Measurements from ENCODE around the gene AFAP1. TPM values are rescaled to one million over a fixed set of nuclear protein-coding genes. Genes with fewer than 3 reads are reported as not detected.

Gene AFAP1
- total and polyA plus RNA-seq, 12 donors, result 2.9 to 8.9 (median 5.8) TPM

DNA sequence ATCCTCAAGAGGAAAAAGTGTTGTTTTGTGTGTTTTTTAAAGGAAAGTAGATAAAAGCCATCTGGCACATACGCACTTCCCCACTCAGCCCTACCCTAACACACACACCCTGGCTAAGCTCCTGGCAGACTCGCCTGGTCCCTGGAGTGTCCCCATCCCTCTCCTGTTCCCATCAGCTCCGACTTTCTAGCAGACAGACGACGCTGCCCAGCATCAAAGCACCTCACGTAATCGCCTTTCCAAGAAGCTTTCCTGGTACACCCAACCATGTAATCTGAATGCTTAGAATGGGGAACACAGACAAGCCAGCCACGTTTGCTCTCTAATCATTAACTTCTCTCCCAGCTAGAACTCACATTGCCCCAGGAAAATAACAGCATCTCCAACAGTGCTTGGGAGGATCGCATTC lies 116.2 kb downstream of the AFAP1 start:
- DNase-seq (peak; percentile 74 to 88), ATAC-seq (peak; percentile 81 to 91 (median 85))
- Histone ChIP-seq H3K9me3 (no peaks in the 10 kb centered on the region), H3K4me3 (peak overlapping the region in 1 of 10 donors; percentile 9), H3K4me1 (peaks cover 4 to 68% (median 37%) of the 10 kb centered on the region in 9 donors), H3K36me3 (peaks cover 0 to 16% (median 0%) of the 10 kb centered on the region in 9 donors), H3K27ac (peak overlapping the region; percentile 30 to 94 (median 82)), H3K27me3 (no peaks in the 10 kb centered on the region)
- 46 to 60% methylated on average over 9 of the region's 9 CpGs for WGBS, 2 donors
- TF ChIP-seq, protein P1, sequence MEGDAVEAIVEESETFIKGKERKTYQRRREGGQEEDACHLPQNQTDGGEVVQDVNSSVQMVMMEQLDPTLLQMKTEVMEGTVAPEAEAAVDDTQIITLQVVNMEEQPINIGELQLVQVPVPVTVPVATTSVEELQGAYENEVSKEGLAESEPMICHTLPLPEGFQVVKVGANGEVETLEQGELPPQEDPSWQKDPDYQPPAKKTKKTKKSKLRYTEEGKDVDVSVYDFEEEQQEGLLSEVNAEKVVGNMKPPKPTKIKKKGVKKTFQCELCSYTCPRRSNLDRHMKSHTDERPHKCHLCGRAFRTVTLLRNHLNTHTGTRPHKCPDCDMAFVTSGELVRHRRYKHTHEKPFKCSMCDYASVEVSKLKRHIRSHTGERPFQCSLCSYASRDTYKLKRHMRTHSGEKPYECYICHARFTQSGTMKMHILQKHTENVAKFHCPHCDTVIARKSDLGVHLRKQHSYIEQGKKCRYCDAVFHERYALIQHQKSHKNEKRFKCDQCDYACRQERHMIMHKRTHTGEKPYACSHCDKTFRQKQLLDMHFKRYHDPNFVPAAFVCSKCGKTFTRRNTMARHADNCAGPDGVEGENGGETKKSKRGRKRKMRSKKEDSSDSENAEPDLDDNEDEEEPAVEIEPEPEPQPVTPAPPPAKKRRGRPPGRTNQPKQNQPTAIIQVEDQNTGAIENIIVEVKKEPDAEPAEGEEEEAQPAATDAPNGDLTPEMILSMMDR (IDR thresholded peaks at IDR 0.05), result no peak
- intact Hi-C loops (cut with DNase I), result no loop called here

DNA sequence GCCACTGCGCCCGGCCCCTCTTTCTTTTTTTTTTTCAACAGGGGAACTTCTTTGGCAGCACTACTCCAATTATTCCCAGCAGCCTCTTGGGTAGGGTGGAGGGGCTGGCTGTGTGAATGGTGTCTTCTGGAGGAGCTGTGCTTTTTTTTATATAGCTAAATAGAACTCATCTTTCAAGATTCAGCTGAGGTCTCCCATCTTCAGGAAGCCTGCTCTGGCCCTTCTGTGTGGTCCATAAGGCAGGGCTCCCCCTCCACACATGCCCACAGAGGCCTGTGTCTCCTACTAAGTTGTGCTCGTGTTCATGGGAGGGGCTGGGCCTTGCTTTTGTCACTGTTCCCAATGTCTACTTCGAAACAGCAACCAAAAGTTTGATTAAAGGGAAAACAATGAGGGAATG lies 116.8 kb downstream of the AFAP1 start:
- no peaks in the 10 kb centered on the region for H3K27me3 ChIP-seq
- TF ChIP-seq, protein P1 (IDR thresholded peaks at IDR 0.05), result no peak
- ATAC-seq (peak; percentile 20 to 66 (median 52)), DNase-seq (peak in 1 of 2 donors; percentile 50)
- H3K4me3 ChIP-seq, result no peak overlapping the region
- no peaks in the 10 kb centered on the region for H3K9me3 ChIP-seq
- H3K27ac ChIP-seq, result peak overlapping the region; percentile 30 to 94 (median 82)
- H3K36me3 ChIP-seq, result peaks cover 0 to 22% (median 0%) of the 10 kb centered on the region in 9 donors
- intact Hi-C loops (cut with DNase I), result no loop called here
- 56 to 62% methylated on average over 4 of the region's 4 CpGs for WGBS, 2 donors
- H3K4me1 ChIP-seq, result peaks cover 4 to 68% (median 36%) of the 10 kb centered on the region in 9 donors

DNA sequence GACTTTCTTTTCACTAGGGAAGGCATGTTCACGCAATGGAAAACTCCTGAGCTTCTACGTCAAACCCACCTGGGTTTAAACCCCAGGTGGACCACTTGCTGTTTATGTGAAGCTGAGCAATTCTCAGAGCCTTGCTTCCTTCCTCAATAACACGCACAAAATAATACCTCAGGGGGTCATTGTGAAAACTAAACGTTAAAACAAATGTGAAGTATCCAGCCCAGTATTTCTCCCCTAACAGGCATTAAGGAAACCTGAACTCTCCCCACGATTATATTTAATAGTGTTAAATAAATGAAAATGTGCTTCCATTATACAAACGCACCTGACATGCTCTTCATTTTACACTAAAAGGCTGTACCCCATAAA lies 117.5 kb downstream of the AFAP1 start:
- TF ChIP-seq, protein P1 (IDR thresholded peaks at IDR 0.05), result no peak
- H3K9me3 ChIP-seq, result no peaks in the 10 kb centered on the region
- H3K4me1 ChIP-seq, result peaks cover 4 to 66% (median 29%) of the 10 kb centered on the region in 9 donors
- peak overlapping the region in 9 of 10 donors; percentile 11 to 94 (median 82) for H3K27ac ChIP-seq
- ATAC-seq, result no peak
- WGBS, 2 donors, result 63 to 66% methylated on average over 6 of the region's 6 CpGs
- no peaks in the 10 kb centered on the region for H3K27me3 ChIP-seq
- no peak overlapping the region for H3K4me3 ChIP-seq
- H3K36me3 ChIP-seq, result peaks cover 0 to 28% (median 0%) of the 10 kb centered on the region in 9 donors
- no peak for DNase-seq
- intact Hi-C loops (cut with DNase I), result no loop called here

DNA sequence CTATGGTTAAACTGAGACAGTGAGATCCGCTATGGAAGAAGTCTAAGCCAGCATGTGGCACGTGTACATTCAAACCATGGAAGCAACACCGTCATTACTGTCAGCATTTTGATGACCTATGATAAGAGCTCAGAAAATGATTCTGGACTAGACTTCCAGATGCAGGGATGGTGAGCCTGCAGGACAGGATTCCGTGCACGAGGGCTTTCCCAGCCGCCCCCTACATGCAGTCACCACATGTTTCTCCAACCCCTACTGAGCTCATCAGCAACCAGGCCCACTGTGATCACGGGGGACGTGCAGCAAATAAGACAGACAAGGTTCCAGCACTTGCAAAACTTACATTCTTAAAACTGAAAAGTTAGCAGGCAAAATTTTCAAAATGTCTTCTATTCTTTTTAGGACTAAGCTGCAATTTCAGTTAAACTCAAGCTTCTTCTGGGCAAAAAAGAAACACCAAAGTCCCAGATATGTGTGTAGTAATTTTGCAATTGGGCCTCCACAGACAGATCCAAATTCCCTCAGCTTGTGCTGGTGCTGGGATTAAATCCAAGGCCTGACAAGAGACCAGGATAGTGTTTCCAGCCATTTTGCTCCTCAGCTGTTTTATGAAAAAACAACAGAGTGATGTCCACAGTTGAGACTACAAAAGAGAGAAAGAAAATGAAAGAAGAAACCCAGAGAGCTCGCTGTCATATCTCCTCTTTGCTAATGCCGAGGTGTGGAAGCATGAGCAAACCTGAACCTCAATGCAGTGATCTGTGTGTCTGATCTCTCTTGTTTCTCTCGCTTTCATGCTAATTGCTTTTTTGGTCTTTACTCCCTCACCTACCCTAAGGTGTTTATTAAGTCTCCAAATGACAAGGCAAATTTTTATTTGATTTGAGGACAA lies 118.2 kb downstream of the AFAP1 start:
- H3K36me3 ChIP-seq, result peaks cover 0 to 28% (median 0%) of the 10 kb centered on the region in 9 donors
- TF ChIP-seq, protein P1 (IDR thresholded peaks at IDR 0.05), result no peak
- H3K4me1 ChIP-seq, result peaks cover 4 to 66% (median 29%) of the 10 kb centered on the region in 9 donors
- WGBS, 2 donors, result 68 to 82% methylated on average over 11 of the region's 11 CpGs
- no peak for DNase-seq
- no peaks in the 10 kb centered on the region for H3K27me3 ChIP-seq
- peak overlapping the region in 9 of 10 donors; percentile 11 to 94 (median 82) for H3K27ac ChIP-seq
- peak in 1 of 8 donors; percentile 35 for ATAC-seq
- intact Hi-C loops (cut with DNase I), result no loop called here
- no peak overlapping the region for H3K4me3 ChIP-seq
- no peaks in the 10 kb centered on the region for H3K9me3 ChIP-seq
